Liver (tissue), 9 donors: ENCODE measurements around the gene ARMC2. TPM values are rescaled to one million over a fixed set of nuclear protein-coding genes. Genes with fewer than 3 reads are reported as not detected.

Experiments used
- DNase-seq: peaks from one replicate; pipeline ENCODE4 v3.0.0-alpha.2; 2017; ENCODE audit warnings: low spot score
- H3K27ac ChIP-seq, 2 donors: one replicate each; pipeline ENCODE4 v1.7.0; 2013; ENCODE audit warnings: inconsistent platforms in 2 of 2, low read length in 2 of 2, control low read depth in 1 of 2, low read depth in 1 of 2, mild to moderate bottlenecking in 1 of 2
- H3K27me3 ChIP-seq, 4 donors: one replicate each; pipeline versions ENCODE4 v1.6.1 to v1.7.0; 2013; ENCODE audit warnings: low read length in 3 of 4, inconsistent platforms in 1 of 4, mild to moderate bottlenecking in 1 of 4, moderate library complexity in 1 of 4; ENCODE audit not compliant: control insufficient read depth in 4 of 4, insufficient read depth in 4 of 4
- H3K36me3 ChIP-seq, 4 donors: one replicate each; pipeline versions ENCODE4 v1.6.1 to v1.7.0; 2013; ENCODE audit warnings: low read length in 3 of 4, mild to moderate bottlenecking in 3 of 4, low read depth in 1 of 4, moderate library complexity in 1 of 4; ENCODE audit not compliant: control insufficient read depth in 4 of 4, insufficient read depth in 3 of 4
- H3K4me1 ChIP-seq, 4 donors: one replicate each; pipeline versions ENCODE4 v1.6.1 to v1.7.0; 2013; ENCODE audit warnings: low read length in 3 of 4, mild to moderate bottlenecking in 3 of 4, moderate library complexity in 1 of 4; ENCODE audit not compliant: control insufficient read depth in 4 of 4, insufficient read depth in 4 of 4
- H3K4me3 ChIP-seq, 3 donors: one replicate each; pipeline versions ENCODE4 v1.6.1 to v1.7.0; 2013; ENCODE audit warnings: low read length in 3 of 3, control low read depth in 1 of 3, low read depth in 1 of 3, mild to moderate bottlenecking in 1 of 3
- H3K9ac ChIP-seq, 2 donors: one replicate each; pipeline ENCODE4 v1.7.0; 2013; ENCODE audit warnings: low read length in 2 of 2, mild to moderate bottlenecking in 2 of 2, moderate library complexity in 2 of 2, control low read depth in 1 of 2, low read depth in 1 of 2
- H3K9me3 ChIP-seq, 4 donors: one replicate each; pipeline versions ENCODE4 v1.6.1 to v1.7.0; 2013; ENCODE audit warnings: low read length in 3 of 4; ENCODE audit not compliant: control insufficient read depth in 4 of 4
- FOXA1 ChIP-seq: IDR thresholded peaks from 2 replicates; pipeline ENCODE4 v1.6.1; 2016; ENCODE audit warnings: antibody characterized with exemption
- FOXA2 ChIP-seq: IDR thresholded peaks from 2 replicates; pipeline ENCODE4 v1.6.1; 2016; ENCODE audit warnings: antibody characterized with exemption
- HNF4A ChIP-seq, 2 donors: conservative IDR thresholded peaks; 2 replicates each; pipeline ENCODE4 v1.6.1; 2016; ENCODE audit warnings: antibody characterized with exemption in 2 of 2, mild to moderate bottlenecking in 2 of 2
- HNF4G ChIP-seq: IDR thresholded peaks from 2 replicates; pipeline ENCODE4 v1.6.1; 2016; ENCODE audit warnings: antibody characterized with exemption
- JUND ChIP-seq, 2 donors: IDR thresholded peaks; 2 replicates each; pipeline ENCODE4 v1.6.1; 2016; ENCODE audit warnings: antibody characterized with exemption in 2 of 2
- RAD21 ChIP-seq, 2 donors: IDR thresholded peaks; 2 replicates each; pipeline ENCODE4 v1.6.1; 2016; ENCODE audit warnings: antibody characterized with exemption in 2 of 2, mild to moderate bottlenecking in 2 of 2
- RXRA ChIP-seq, 2 donors: IDR thresholded peaks; 2 replicates each; pipeline ENCODE4 v1.6.1; 2017 to 2018; ENCODE audit warnings: antibody characterized with exemption in 2 of 2, mild to moderate bottlenecking in 1 of 2
- ZBTB33 ChIP-seq: IDR thresholded peaks from 2 replicates; pipeline ENCODE4 v1.6.1; 2016; ENCODE audit warnings: antibody characterized with exemption
- WGBS: extraction: QIAGEN DNeasy Blood & Tissue Kit; methylation state at CpG from one replicate; pipeline ENCODE4 v1.1.7; 2013; 5-methylcytosine and 5-hydroxymethylcytosine counted together
- polyA plus RNA-seq, 2 donors: library from polyadenylated mRNA; stranded (reverse) in 1 of 2; unstranded in 1 of 2; fragments of 200-250 nt in 1 of 2; fragments of >200 nt in 1 of 2; fragmentation: Nextera tagmentation in 1 of 2; extraction: Ambion mirVana in 1 of 2; gene quantifications; one replicate each; pipeline versions ENCODE4 v1.2.1 to v1.2.3, GENCODE V29; 2013 to 2015
- total RNA-seq, 2 donors: library from RNA; depleted of rRNA; stranded (reverse); fragments of >200 nt; gene quantifications; one replicate each; pipeline ENCODE4 v1.2.3, GENCODE V29; 2014
- TF ChIP-seq, protein P1 (sequence below): fragments of 150-350 bp; IDR thresholded peaks from 2 replicates; pipeline ENCODE4 v1.5.1; 2017; ENCODE audit warnings: improper control_type of control experiment, low read depth, low read length; ENCODE audit not compliant: missing input control
- TF ChIP-seq, protein P2 (sequence below): IDR thresholded peaks from 2 replicates; pipeline ENCODE4 v1.6.1; 2016; ENCODE audit warnings: antibody characterized with exemption
- TF ChIP-seq, protein P3 (sequence below): IDR thresholded peaks from 2 replicates; pipeline ENCODE4 v1.6.1; 2016; ENCODE audit warnings: antibody characterized with exemption, mild to moderate bottlenecking
- donor health status: healthy.
- donor health status: healthy.
- donor health status: healthy.
- donor health status: healthy.
- donor health status: healthy.

The ARMC2 gene
- total and polyA plus RNA-seq, 4 donors, result 0.24 to 1.5 (median 0.73) TPM

DNA sequence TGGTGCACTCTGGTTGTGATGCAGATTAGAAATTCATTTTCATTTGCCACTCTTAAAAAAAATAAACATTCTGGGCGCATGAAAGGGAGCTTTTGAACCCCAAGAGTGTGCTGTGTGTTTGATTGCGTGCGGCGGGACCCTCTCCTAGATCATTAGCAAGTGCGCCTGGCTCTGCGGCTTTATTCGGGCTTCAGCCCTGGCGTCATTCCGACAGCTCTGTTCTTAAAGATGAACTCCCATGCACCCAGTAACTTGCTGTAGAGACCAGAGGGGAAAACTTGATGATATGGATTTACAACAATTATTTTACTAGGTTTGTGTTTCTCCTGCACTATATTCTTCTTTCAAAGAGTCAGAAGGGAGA, 48.9 kb upstream of the ARMC2 start (continued):
- TF ChIP-seq, protein P1, sequence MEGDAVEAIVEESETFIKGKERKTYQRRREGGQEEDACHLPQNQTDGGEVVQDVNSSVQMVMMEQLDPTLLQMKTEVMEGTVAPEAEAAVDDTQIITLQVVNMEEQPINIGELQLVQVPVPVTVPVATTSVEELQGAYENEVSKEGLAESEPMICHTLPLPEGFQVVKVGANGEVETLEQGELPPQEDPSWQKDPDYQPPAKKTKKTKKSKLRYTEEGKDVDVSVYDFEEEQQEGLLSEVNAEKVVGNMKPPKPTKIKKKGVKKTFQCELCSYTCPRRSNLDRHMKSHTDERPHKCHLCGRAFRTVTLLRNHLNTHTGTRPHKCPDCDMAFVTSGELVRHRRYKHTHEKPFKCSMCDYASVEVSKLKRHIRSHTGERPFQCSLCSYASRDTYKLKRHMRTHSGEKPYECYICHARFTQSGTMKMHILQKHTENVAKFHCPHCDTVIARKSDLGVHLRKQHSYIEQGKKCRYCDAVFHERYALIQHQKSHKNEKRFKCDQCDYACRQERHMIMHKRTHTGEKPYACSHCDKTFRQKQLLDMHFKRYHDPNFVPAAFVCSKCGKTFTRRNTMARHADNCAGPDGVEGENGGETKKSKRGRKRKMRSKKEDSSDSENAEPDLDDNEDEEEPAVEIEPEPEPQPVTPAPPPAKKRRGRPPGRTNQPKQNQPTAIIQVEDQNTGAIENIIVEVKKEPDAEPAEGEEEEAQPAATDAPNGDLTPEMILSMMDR, result no peak

- WGBS, result 98% methylated on average over 1 of the region's 1 CpG
- Histone ChIP-seq H3K4me3 (no peak overlapping the region), H3K27me3 (no peaks in the 10 kb centered on the region), H3K9me3 (no peaks in the 10 kb centered on the region), H3K9ac (no peak overlapping the region), H3K4me1 (peaks cover 9 to 35% (median 29%) of the 10 kb centered on the region in 4 donors), H3K36me3 (no peaks in the 10 kb centered on the region), H3K27ac (no peak overlapping the region)
- TF ChIP-seq, protein P2, sequence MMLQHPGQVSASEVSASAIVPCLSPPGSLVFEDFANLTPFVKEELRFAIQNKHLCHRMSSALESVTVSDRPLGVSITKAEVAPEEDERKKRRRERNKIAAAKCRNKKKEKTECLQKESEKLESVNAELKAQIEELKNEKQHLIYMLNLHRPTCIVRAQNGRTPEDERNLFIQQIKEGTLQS, result no peak
- TF ChIP-seq RAD21 (IDR thresholded peaks at IDR 0.05) (no peak), HNF4A (conservative IDR thresholded peaks at IDR 0.05) (no peak), FOXA1 (no peak), JUND (IDR thresholded peaks at IDR 0.05) (no peak)
- TF ChIP-seq, protein P3, sequence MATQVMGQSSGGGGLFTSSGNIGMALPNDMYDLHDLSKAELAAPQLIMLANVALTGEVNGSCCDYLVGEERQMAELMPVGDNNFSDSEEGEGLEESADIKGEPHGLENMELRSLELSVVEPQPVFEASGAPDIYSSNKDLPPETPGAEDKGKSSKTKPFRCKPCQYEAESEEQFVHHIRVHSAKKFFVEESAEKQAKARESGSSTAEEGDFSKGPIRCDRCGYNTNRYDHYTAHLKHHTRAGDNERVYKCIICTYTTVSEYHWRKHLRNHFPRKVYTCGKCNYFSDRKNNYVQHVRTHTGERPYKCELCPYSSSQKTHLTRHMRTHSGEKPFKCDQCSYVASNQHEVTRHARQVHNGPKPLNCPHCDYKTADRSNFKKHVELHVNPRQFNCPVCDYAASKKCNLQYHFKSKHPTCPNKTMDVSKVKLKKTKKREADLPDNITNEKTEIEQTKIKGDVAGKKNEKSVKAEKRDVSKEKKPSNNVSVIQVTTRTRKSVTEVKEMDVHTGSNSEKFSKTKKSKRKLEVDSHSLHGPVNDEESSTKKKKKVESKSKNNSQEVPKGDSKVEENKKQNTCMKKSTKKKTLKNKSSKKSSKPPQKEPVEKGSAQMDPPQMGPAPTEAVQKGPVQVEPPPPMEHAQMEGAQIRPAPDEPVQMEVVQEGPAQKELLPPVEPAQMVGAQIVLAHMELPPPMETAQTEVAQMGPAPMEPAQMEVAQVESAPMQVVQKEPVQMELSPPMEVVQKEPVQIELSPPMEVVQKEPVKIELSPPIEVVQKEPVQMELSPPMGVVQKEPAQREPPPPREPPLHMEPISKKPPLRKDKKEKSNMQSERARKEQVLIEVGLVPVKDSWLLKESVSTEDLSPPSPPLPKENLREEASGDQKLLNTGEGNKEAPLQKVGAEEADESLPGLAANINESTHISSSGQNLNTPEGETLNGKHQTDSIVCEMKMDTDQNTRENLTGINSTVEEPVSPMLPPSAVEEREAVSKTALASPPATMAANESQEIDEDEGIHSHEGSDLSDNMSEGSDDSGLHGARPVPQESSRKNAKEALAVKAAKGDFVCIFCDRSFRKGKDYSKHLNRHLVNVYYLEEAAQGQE, result no peak
- TF ChIP-seq, protein P1, result no peak
- DNase-seq, result no peak
These were observed 48.4 kb upstream of the ARMC2 start for GRCh38 chr6:108799791-108800190.

DNA sequence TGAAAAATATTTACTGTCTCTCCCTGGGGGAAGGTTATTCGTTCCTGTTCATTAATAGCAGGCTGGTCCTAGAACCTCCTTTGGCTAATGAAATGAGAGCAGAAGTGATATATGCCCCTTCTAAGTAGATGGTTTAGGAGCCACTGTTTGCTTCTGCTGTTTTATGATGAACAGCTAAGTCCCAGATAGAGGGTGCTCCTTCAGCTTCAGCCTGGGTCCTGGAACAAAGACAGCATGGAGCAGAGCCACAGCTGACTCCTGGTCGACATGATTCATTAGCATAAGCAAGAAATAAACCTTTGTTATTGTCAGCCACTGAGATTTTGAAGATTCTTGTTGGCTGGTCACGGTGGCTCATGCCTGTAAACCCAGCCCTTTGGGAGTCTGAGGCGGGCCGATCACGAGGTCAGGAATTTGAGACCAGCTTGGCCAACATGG, 47.8 kb upstream of the ARMC2 start:
- H3K4me3 ChIP-seq, result no peak overlapping the region
- no peaks in the 10 kb centered on the region for H3K36me3 ChIP-seq
- DNase-seq, result no peak
- H3K4me1 ChIP-seq, result peaks cover 9 to 28% (median 23%) of the 10 kb centered on the region in 4 donors
- no peak overlapping the region for H3K27ac ChIP-seq
- no peak overlapping the region for H3K9ac ChIP-seq
- WGBS, result 90% methylated on average over 6 of the region's 6 CpGs
- no peaks in the 10 kb centered on the region for H3K27me3 ChIP-seq
- TF ChIP-seq FOXA1 (no peak), RXRA (IDR thresholded peaks at IDR 0.05) (no peak), ZBTB33 (no peak), HNF4G (no peak), FOXA2 (no peak), HNF4A (conservative IDR thresholded peaks at IDR 0.05) (no peak), JUND (IDR thresholded peaks at IDR 0.05) (no peak)
- no peaks in the 10 kb centered on the region for H3K9me3 ChIP-seq
